Activated CD4-positive, CD25-positive, alpha-beta regulatory T cell (primary cell): ENCODE measurements around the gene SYTL5.

Experiments
- DNase-seq, 4 experiments: peaks; one replicate each; lab custom pipeline; 2025; lab: John Stamatoyannopoulos, UW

SYTL5 gene

GRCh38 chrX:38089173-38089982, 83.0 kb downstream of the SYTL5 start:
- DNase-seq = no peak

DNA sequence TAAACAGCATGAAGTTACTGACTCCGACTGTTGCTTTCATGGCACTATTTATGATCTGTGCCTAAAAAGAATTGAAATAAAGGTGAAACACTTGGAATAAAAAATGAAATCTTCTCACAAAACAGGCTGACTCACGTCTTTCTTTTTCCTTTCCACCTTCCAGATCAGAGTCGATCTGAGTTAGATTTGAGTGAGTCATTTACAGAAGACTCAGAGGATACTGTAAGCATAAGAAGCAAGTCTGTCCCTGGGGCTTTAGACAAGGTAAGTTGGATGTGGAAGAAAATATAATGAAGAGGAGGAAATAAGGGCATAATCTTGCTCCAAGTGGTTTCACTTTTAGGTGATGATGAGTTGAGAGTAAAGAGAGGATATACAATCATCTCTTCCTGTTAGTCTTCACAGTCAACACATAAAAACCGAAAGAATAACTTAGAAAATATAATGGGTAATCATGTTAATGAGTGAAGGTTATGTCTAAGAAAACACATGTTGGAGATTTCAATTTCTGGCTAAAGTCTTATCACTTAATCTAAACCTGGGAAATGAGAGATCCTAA, 89.7 kb downstream of the SYTL5 start:
- no peak for DNase-seq

DNA sequence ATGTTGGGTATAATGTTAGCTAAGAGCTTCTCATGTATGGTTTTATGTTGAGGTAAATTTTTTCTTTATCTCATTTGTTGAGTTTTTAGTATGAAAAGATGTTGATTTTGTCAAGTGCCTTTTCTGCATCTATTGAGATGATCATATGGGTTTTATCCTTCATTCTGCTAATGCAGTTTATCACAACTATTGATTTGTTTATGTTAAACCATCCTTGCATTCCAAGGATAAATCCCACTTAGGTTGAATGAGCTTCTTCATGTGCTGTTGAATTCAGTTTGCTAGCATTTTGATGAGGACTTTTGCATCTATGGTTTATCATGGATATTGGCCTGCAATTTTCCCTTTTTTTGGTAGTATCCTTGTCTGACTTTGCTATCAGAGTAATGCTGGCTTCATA, 93.3 kb downstream of the SYTL5 start:
- DNase-seq = no peak

GRCh38 chrX:38102240-38102639, 95.9 kb downstream of the SYTL5 start:
- DNase-seq = no peak

- no peak for DNase-seq
Observed at GRCh38 chrX:38102875-38103274, 96.5 kb downstream of the SYTL5 start.

GRCh38 chrX:38103857-38104812, 97.8 kb downstream of the SYTL5 start:
- DNase-seq = no peak

- DNase-seq = no peak
Observed at GRCh38 chrX:38105216-38105725, 98.9 kb downstream of the SYTL5 start.

- DNase-seq = no peak
Observed at GRCh38 chrX:38106991-38107655, 100.8 kb downstream of the SYTL5 start.

- DNase-seq = no peak
Observed at GRCh38 chrX:38108364-38108763, 102.0 kb downstream of the SYTL5 start.

GRCh38 chrX:38109042-38109898, 102.9 kb downstream of the SYTL5 start:
- DNase-seq = no peak

- no peak for DNase-seq
Observed at GRCh38 chrX:38110231-38110630, 103.9 kb downstream of the SYTL5 start.

GRCh38 chrX:38111196-38111595, 104.8 kb downstream of the SYTL5 start:
- DNase-seq = no peak

DNA sequence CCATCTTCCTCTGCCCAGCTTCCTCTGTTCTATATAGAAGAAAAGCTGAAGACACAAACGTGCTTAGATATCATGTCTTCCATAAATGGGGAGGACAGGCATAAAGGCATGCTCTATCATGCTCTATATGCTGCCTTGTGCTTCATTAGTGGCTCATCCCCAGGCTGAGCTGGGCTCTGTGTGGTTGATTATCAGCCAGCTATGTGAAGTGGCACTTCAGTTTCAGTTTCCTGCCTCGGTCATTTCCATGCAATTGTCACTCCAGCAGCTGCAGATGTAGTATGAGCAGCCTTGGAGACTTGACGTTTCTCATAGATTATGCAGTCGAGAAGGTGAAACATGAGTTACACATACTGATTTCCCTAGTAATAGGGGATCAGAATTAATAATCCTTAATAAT, 106.2 kb downstream of the SYTL5 start:
- DNase-seq = no peak

DNA sequence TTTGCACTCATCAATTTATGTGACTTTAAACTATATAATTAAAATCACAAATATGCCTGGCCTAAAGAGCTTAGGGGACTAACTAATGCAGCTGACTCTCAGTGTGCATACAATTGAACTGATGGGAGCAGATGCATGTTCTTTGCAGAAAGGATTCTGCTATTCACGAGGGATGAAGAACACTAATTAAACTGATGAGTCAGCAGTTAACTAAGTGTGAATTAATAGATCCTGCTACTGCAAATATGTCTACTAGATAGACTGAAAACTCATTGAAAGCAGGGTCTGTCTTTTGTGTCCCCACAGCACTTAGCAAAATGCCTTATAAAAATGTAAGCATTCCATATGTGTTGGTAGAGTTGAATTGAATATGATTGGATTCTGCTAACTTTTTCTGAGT, 110.4 kb downstream of the SYTL5 start:
- no peak for DNase-seq

- DNase-seq = no peak
Observed at GRCh38 chrX:38117485-38117884, 111.1 kb downstream of the SYTL5 start.

GRCh38 chrX:38124000-38124399, 117.6 kb downstream of the SYTL5 start:
- DNase-seq = no peak

GRCh38 chrX:38126179-38126578, 119.8 kb downstream of the SYTL5 start:
- DNase-seq = no peak

DNA sequence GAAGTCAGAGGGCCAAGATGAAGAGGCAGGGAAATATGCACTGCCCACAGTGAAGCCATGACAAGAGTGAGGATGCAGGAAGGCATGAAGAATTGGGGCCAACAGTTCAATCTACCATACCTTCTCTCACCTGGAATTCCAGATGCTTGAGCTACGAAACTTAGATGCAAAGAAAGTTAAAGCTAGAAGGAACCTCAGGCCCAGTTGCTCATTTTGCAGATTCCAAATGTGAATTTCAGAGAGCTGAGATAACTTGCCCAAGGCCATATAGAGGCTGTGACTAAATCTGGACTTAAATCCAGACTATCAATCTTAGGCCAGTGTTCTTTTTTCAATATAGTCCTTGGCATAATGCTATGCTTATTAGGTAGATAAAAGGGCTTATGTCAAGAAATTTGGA, 121.6 kb downstream of the SYTL5 start:
- DNase-seq = no peak

DNA sequence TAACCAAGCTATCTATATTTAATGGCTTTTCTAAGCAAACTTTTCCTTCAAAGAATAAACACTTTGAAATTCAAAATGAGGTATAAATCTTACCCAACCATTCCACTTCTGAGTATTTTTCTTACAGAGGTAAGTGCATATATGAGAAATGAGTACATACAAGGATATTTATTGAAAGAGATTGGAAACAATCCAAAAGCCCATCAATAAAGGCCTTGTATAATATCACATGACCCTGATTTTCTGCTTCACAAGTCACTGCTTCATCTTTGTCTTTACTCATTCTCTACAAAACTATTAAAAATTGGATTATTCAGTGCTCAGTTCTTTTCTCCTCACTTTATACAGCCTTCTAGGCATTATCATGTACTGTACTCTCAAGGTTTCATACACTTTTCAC, 123.0 kb downstream of the SYTL5 start:
- DNase-seq = no peak

DNA sequence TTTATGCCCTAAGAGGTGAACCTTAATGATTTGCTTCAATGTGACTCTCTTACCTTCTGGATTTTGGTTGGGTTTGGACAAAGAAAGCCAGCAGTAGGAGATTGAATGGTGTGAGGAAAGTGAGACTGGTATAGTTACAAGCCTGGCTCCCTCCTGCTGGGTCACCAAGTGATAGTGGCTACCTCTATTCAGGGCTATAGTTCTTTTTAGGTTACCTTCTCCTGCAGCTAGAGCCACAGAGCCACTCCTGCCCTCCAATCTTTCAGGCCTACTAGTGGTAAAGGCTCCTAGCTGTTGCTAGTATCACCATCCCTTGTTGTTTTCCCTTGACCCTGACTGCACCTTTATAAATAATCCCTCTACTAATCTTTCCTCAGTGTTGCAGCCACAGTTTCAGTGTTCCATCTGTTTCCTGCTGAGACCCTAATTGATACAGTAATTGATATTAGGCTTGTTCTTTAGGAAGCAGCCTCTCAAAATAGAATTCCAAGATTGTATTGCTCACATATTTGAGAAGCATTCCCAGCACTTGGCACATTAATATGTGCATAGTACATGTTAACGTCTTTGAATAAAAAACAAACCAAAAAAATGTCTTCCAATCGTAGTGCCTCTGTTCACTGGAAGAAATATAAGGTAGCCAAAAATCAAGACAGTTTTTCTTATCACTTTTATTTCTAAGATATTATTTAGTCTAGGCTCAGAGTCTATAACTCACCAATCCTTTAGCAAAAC, 132.0 kb downstream of the SYTL5 start:
- no peak for DNase-seq
